K562 (cell line): ENCODE data around the gene CACNG7. TPM values are rescaled to one million over a fixed set of nuclear protein-coding genes. Genes with fewer than 3 reads are reported as not detected.

Experiments used
- ATAC-seq: fragments of 200-7000 bp; cut with Tn5 transposase; 3 replicates; pipeline ENCODE4 v1.9.1; 2020; ENCODE audit warnings: moderate library complexity
- BruUV-seq: library from RNA; stranded (reverse); fragments of 400-500 nt; replicated peaks from 2 replicates; lab custom pipeline; 2021; lab: Mats Ljungman, UMichigan
- CTCF ChIA-PET: fragments of 300-600 bp; formaldehyde crosslinking; extraction: SDS; loops from one replicate; lab custom pipeline; 2021; ENCODE audit warnings: low intra/inter-chr PET ratio; lab: Yijun Ruan, JAX
- POLR2A ChIA-PET: fragments of 300-600, 350-650 bp; sonication (Branson Sonifier 250); formaldehyde crosslinking; extraction: SDS; loops from one replicate; lab custom pipeline; 2021; ENCODE audit warnings: antibody characterized with exemption, inconsistent platforms; lab: Yijun Ruan, JAX
- DNase-seq, 4 experiments: peaks; one replicate each; pipeline versions ENCODE4 v3.0.0 to v3.0.0-alpha.2; 2011 to 2018; ENCODE audit warnings: low spot score in 3 of 4, mixed read lengths in 3 of 4; ENCODE audit errors: extremely low read depth in 1 of 4
- FAIRE-seq: peaks from 2 replicates; lab custom pipeline; 2011; peaks lifted over from hg19 to GRCh38; lab: Jason Lieb, UNC
- H2AFZ ChIP-seq: 2 replicates; pipeline ENCODE4 v1.6.0; 2011; ENCODE audit warnings: low read depth, low read length, control low read depth, inconsistent platforms
- H3K27ac ChIP-seq: fragments of 200-600 bp; 3 replicates; pipeline ENCODE4 v1.8.0; 2011; ENCODE audit warnings: low read depth, mild to moderate bottlenecking, control low read depth, inconsistent platforms, low read length, moderate library complexity, mixed read lengths; ENCODE audit errors: extremely low read depth
- H3K27me3 ChIP-seq, 2 experiments: fragments of 300-600 bp in 1 of 2; 2 replicates in 1 of 2; 3 replicates in 1 of 2; pipeline versions ENCODE4 v1.6.0 to v1.8.0; 2011; ENCODE audit warnings: inconsistent platforms in 2 of 2, low read length in 2 of 2, mild to moderate bottlenecking in 1 of 2, mixed read lengths in 1 of 2, moderate library complexity in 1 of 2; ENCODE audit not compliant: control insufficient read depth in 2 of 2, insufficient read depth in 2 of 2
- H3K36me3 ChIP-seq: fragments of 300-600 bp; 3 replicates; pipeline ENCODE4 v1.8.0; 2011; ENCODE audit warnings: mild to moderate bottlenecking, low read length, inconsistent platforms; ENCODE audit not compliant: control insufficient read depth, insufficient read depth
- H3K4me1 ChIP-seq, 2 experiments: fragments of 200-600 bp in 1 of 2; replicated peaks in 1 of 2; 2 replicates in 1 of 2; 3 replicates in 1 of 2; pipeline versions ENCODE4 v1.5.1 to v1.8.0; 2011; ENCODE audit warnings: inconsistent platforms in 2 of 2, low read length in 2 of 2, mild to moderate bottlenecking in 1 of 2, mixed read lengths in 1 of 2, moderate library complexity in 1 of 2; ENCODE audit not compliant: control insufficient read depth in 2 of 2, insufficient read depth in 2 of 2
- H3K4me2 ChIP-seq: 2 replicates; pipeline ENCODE4 v1.6.1; 2011; ENCODE audit warnings: low read length, control low read depth, inconsistent platforms, mixed read lengths; ENCODE audit not compliant: insufficient read depth
- H3K4me3 ChIP-seq: fragments of 200-600 bp; sonication (generic), shearing (Covaris generic); 2 replicates; pipeline ENCODE4 v1.5.1; 2016; ENCODE audit warnings: control low read depth, inconsistent platforms
- H3K79me2 ChIP-seq: fragments of 200-600 bp; 3 replicates; pipeline ENCODE4 v1.8.0; 2011; ENCODE audit warnings: low read length, inconsistent platforms; ENCODE audit not compliant: control insufficient read depth, insufficient read depth
- H3K9ac ChIP-seq, 2 experiments: 2 replicates each; pipeline versions ENCODE4 v1.6.0 to v1.6.1; 2011; ENCODE audit warnings: low read depth in 2 of 2, low read length in 2 of 2, control low read depth in 1 of 2, inconsistent platforms in 1 of 2, mild to moderate bottlenecking in 1 of 2, mixed read lengths in 1 of 2; ENCODE audit not compliant: insufficient read depth in 1 of 2
- H3K9me1 ChIP-seq: one replicate; pipeline ENCODE4 v1.6.0; 2011; ENCODE audit warnings: inconsistent platforms, mild to moderate bottlenecking, low read length, moderate library complexity; ENCODE audit not compliant: control insufficient read depth, insufficient read depth
- H3K9me3 ChIP-seq: replicated peaks from 2 replicates; pipeline ENCODE4 v1.5.1; 2011; ENCODE audit warnings: low read depth, low read length, inconsistent platforms; ENCODE audit not compliant: control insufficient read depth, insufficient read depth
- H4K20me1 ChIP-seq: replicated peaks from 2 replicates; pipeline ENCODE4 v1.6.1; 2011; ENCODE audit warnings: low read length, inconsistent platforms, mixed read lengths; ENCODE audit not compliant: control insufficient read depth, insufficient read depth
- RUNX1 ChIP-seq: sonication (generic); IDR thresholded peaks from 2 replicates; pipeline ENCODE4 v1.6.1; 2016; ENCODE audit warnings: antibody characterized with exemption, low read depth
- WGBS: fragments of 100-300 bp; shearing (Covaris generic); methylation state at CpG from one replicate; pipeline ENCODE4 v1.1.6; 2016; ENCODE audit warnings: low coverage, mixed read lengths; ENCODE audit not compliant: insufficient coverage; ENCODE audit errors: missing lambda C conversion rate; 5-methylcytosine and 5-hydroxymethylcytosine counted together
- in situ Hi-C: fragments of 300-500 bp; cut with MboI; formaldehyde crosslinking; loops from 4 replicates; pipeline ENCODE4 v1.15.0; 2018; ENCODE audit warnings: inconsistent platforms, mixed read lengths
- intact Hi-C: fragments of 100-400 bp; cut with micrococcal nuclease; formaldehyde crosslinking; loops from 2 replicates; pipeline ENCODE4 v1.14.2; 2022
- polyA plus RNA-seq, 8 experiments: library from polyadenylated mRNA; depleted of rRNA in 4 of 8; stranded (reverse) in 5 of 8; unstranded in 3 of 8; fragments of >200 nt; fragmentation: Nextera tagmentation in 2 of 8; fragmentation: Illumina TruSeq in 1 of 8; extraction: Ambion mirVana in 2 of 8; extraction: Trizol in 1 of 8; gene quantifications; 2 replicates each; pipeline versions ENCODE4 v1.2.1 to v1.2.3, GENCODE V29; 2011 to 2014; ENCODE audit warnings: inconsistent platforms in 1 of 8, missing spikeins in 1 of 8
- total RNA-seq, 7 experiments: library from RNA; depleted of rRNA in 6 of 7; stranded (reverse); fragments of >200 nt in 6 of 7; fragmentation: Illumina TruSeq in 2 of 7; extraction: Trizol in 2 of 7; gene quantifications; 2 replicates each; pipeline versions ENCODE4 v1.2.1 to v1.2.3, GENCODE V29; 2011 to 2021; ENCODE audit warnings: low replicate concordance in 1 of 7
- TF ChIP-seq, protein P1 (sequence below): fragments of 450-650 bp; IDR thresholded peaks from 2 replicates; pipeline ENCODE4 v1.6.1; 2014; ENCODE audit warnings: low read depth, mild to moderate bottlenecking, moderate library complexity, borderline replicate concordance
- TF ChIP-seq, protein P2 (sequence below): fragments of 450-650 bp; formaldehyde crosslinking; IDR thresholded peaks from 2 replicates; pipeline ENCODE4 v1.4.0; 2020; ENCODE audit warnings: mild to moderate bottlenecking, moderate library complexity

Gene CACNG7
- total and polyA plus RNA-seq, 9 of the 15 experiments (the other 6 are each of a cell fraction or from before 2014, with no cell fraction given) = not detected

DNA sequence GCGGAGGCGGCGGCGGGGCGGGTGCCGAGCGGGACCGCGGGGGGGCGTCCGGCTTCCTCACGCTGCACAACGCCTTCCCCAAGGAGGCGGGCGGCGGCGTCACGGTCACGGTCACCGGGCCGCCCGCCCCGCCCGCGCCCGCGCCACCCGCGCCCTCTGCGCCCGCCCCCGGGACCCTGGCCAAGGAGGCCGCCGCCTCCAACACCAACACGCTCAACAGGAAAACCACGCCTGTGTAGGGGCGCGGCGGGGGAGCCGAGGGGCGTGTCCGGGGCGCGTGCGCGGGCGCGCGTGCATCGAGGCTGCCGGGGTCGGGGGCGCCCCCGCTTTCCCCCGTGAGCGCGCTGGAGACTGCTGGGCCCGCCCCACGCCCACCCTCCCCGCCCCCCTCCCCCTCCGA is 73.5 kb downstream of the CACNG7 start:
- no peaks in the 10 kb centered on the region for H3K36me3 ChIP-seq
- no peak for DNase-seq
- intact Hi-C loops (no loop called here), in situ Hi-C loops (no loop called here)
- H3K79me2 ChIP-seq = no peaks in the 10 kb centered on the region
- no peak overlapping the region for H3K4me2 ChIP-seq
- no peak overlapping the region for H3K4me3 ChIP-seq
- no peaks in the 10 kb centered on the region for H3K9me1 ChIP-seq
- no peaks in the 10 kb centered on the region for H3K9me3 ChIP-seq
- WGBS = no CpG with 5 or more reads among the region's 61 CpGs
- ChIA-PET CTCF (no interaction called here), POLR2A (no interaction called here)
- H2AFZ ChIP-seq = no peak overlapping the region
- H4K20me1 ChIP-seq = no peaks in the 10 kb centered on the region; the same call in 1 of the 2 replicates
- no TSS peak for BruUV-seq
- H3K4me1 ChIP-seq = peaks cover 2 to 24% of the 10 kb centered on the region in 2 experiments; a peak in 2 of 5 replicates
- TF ChIP-seq, protein P1, sequence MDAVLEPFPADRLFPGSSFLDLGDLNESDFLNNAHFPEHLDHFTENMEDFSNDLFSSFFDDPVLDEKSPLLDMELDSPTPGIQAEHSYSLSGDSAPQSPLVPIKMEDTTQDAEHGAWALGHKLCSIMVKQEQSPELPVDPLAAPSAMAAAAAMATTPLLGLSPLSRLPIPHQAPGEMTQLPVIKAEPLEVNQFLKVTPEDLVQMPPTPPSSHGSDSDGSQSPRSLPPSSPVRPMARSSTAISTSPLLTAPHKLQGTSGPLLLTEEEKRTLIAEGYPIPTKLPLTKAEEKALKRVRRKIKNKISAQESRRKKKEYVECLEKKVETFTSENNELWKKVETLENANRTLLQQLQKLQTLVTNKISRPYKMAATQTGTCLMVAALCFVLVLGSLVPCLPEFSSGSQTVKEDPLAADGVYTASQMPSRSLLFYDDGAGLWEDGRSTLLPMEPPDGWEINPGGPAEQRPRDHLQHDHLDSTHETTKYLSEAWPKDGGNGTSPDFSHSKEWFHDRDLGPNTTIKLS = no peak
- no peak for TF ChIP-seq RUNX1
- TF ChIP-seq, protein P2, sequence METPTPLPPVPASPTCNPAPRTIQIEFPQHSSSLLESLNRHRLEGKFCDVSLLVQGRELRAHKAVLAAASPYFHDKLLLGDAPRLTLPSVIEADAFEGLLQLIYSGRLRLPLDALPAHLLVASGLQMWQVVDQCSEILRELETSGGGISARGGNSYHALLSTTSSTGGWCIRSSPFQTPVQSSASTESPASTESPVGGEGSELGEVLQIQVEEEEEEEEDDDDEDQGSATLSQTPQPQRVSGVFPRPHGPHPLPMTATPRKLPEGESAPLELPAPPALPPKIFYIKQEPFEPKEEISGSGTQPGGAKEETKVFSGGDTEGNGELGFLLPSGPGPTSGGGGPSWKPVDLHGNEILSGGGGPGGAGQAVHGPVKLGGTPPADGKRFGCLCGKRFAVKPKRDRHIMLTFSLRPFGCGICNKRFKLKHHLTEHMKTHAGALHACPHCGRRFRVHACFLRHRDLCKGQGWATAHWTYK (CRISPR knock-in tag) = no peak
- ATAC-seq = no peak
- no peak for FAIRE-seq
- no peak overlapping the region for H3K27ac ChIP-seq
- H3K27me3 ChIP-seq = peaks cover 9 to 28% of the 10 kb centered on the region in 2 experiments
- no peak overlapping the region for H3K9ac ChIP-seq
